ENCODE results near the gene DNAJC1.

Gene DNAJC1

GRCh38 chr10:22006379-22006884, 2.9 kb upstream of the DNAJC1 start:
- DNase-seq (ENCODE audit: low read depth in 2 of 2) = no peak

- DNase-seq (ENCODE audit: low read depth in 2 of 2) = no peak
Observed at GRCh38 chr10:22005763-22006162, 2.2 kb upstream of the DNAJC1 start.

- DNase-seq (ENCODE audit: low read depth in 2 of 2) = no peak
Observed at GRCh38 chr10:22003964-22004281, 393 bp upstream of the DNAJC1 start.

- DNase-seq (ENCODE audit: low read depth in 2 of 2) = no peak
Observed at GRCh38 chr10:22002591-22003176, 846 bp downstream of the DNAJC1 start.

- DNase-seq (ENCODE audit: low read depth in 2 of 2) = no peak
Observed at GRCh38 chr10:21995557-21995956, 8.0 kb downstream of the DNAJC1 start.

DNA sequence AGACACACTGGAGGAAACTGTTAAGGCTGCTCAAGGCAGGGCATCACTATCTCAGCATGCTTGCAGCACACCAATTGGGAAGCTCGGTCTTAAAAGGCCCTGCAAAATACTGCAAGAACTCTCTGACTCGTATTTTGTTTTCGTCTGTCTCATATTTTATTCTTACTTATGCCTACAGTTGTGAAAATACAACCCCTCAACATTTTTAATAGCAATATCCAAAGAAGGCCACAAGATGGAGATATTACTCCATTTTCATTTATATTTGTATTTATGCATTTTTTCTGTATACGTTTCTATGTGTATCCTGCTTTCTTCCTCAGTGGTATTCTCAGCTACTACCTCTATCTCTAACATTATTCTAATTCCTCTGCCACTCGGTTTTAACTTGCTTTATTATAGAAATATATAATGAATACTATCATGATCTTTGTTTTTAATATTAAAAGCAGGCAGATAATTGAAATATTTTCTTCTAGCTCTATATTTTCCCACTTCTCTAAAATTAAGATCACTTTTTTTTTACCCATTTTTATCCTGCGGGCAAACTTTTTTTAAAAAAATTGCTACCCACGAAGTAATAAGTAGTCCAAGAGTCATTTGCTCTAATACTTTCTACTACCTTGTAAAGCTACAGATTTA, 10.0 kb downstream of the DNAJC1 start:
- DNase-seq (ENCODE audit: low read depth in 2 of 2) = no peak

- no peak for DNase-seq (ENCODE audit: low read depth in 2 of 2)
Observed at GRCh38 chr10:21991785-21992184, 11.7 kb downstream of the DNAJC1 start.

DNA sequence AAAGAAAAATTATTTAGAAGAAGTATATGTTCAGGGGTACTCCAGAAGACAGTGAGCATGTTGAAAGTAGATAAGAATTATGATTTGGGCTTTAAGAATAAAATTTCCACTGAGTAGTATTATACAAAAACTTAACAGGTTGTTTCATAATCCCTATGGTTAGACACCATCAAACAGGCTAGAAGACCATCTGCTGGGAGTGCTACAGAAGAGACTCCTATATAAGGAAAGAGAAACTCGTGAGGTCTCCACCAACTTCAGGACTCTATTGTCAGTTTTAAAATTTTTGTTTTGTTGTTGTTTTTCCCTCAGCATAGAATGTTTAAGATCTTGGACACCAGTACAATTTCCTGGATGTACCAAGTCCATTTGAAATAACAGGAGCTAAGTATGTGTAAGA, 13.1 kb downstream of the DNAJC1 start:
- DNase-seq (ENCODE audit: low read depth in 2 of 2) = no peak

DNA sequence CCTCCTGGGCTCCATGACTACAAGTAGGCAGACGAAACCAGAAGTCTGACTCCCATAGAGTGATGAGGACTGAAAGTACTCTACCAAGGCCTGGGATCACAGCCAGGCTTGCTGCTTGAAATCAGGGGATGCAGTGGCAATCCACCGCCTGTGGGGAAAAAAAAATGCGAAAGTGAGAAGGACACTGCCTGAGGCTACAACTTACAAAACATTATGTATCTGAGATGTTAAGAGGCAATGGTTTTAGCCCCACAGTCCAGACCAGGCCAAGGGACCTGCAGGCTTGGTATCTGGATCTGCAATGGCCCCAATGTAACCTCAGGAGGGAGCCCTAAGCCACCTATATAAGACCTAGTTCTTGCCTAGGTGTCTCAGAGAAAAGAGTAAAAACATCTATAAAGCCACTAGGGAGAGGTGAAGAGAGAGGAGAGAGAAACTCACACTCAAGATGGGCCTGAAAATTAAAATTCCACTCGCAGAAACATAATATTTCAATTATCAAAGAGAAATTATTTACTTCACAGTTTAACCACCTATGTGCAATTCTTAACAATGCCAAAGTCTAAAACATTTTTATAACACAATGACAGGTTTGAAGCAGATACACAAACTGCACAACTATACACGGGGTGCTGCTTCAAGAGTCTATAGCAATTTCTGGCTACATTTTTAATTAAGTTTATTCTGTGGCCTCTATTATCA, 13.9 kb downstream of the DNAJC1 start:
- no peak for DNase-seq (ENCODE audit: low read depth in 2 of 2)

DNA sequence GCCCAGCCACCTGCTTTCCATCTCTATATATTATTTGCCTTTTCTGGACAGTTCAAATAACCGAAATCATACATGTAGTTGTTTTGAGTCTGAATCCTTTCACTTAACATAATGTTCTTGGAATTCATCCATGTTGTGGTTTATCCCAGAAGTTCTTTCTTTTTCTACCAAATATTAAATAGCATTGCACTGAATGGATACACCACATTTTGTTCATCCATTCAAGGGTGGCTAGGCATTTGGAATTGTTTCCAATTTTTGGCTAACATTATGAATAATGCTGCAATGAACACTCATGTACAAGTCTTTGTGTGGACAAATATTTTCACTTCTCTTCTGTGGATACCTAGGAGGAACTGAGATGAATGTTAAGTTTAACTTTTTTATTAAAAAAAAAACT, 18.0 kb downstream of the DNAJC1 start:
- DNase-seq (ENCODE audit: low read depth in 2 of 2) = no peak

- DNase-seq (ENCODE audit: low read depth in 2 of 2) = no peak
Observed at GRCh38 chr10:21981118-21981517, 22.4 kb downstream of the DNAJC1 start.

DNA sequence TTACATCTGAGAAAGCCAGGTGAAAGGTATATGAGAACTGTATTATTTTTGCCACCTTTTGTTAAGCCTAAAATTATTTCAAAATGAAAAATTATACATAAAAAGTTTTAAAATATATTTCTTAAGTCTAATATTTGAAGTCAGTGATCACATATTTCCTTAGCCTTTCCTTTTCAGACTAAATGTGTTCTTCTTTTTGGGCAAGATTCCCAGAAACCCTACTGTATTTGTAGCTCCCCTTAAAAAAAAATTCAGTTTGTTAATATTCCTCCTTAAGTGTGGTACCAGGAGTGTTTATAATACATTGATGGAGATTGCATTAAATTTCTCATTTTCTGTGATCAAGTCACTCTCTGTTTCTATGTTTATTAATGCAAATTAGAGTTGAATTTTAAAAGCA, 22.8 kb downstream of the DNAJC1 start:
- no peak for DNase-seq (ENCODE audit: low read depth in 2 of 2)

GRCh38 chr10:21978191-21978862, 25.2 kb downstream of the DNAJC1 start:
- no peak for DNase-seq (ENCODE audit: low read depth in 2 of 2)

DNA sequence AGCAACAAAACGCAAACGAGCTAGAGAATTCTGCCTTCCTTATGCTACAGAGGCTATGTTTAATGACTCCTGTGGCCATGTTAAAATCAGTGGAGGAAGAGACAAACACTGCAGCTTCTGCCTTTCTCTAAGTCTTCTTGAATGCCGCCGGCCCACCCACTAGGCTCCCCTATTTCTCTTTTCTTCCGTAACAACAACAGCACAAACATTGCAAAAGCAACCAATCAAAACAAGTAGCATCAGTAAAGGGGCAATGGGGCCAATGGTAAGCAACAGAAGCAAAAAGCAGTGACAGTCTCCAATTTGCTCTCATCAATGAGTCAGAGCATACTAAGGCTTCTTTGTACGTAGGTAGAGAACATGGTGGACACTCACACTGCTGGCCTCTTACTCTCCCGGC, 26.8 kb downstream of the DNAJC1 start:
- DNase-seq (ENCODE audit: low read depth in 2 of 2) = no peak

DNA sequence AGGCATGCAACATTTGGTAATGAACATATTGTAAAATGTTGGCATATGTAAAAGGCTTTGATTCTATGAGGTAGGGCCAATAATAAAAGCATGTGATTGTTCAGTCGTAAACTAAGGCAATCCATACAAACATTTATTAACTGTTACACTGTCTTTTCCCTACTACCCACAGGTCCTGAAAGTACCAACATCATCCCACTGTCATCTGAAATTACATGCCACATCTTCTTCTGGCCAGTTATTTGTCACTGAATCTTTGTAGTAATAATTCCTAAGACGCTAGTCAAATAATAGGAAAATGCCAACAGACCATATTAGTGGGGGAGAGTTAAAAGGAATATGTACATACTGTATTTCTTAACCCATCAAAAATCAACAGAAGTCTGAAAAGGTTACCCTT, 27.2 kb downstream of the DNAJC1 start:
- no peak for DNase-seq (ENCODE audit: low read depth in 2 of 2)

DNA sequence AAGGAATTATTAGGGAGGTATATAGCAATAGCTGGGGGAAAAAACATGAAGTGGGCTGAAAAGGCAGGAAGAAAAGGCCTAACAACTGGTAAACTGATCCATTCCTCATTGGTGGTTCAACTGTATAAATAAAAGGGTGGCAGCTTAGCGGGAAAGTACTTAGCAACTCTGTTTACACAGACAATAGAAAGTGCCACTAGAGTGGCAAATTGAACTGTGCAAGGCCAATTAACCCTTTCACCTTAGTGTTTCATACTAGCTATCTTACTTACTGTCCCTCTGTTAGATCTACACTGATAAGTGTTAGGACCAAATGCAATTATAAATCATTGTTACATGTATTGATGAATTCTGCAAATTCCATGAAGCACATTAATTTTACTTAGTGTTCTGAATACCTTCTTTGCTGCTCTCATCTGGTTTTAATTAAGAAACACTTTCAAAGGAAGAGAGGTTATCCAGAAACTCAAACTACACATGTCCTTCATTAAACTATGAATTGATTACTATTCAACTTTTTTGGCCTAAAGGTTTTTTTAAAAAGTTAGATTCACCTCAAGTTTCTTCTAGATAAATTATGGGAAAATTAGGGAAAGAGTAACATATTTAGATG, 28.0 kb downstream of the DNAJC1 start:
- DNase-seq (ENCODE audit: low read depth in 2 of 2) = no peak

DNA sequence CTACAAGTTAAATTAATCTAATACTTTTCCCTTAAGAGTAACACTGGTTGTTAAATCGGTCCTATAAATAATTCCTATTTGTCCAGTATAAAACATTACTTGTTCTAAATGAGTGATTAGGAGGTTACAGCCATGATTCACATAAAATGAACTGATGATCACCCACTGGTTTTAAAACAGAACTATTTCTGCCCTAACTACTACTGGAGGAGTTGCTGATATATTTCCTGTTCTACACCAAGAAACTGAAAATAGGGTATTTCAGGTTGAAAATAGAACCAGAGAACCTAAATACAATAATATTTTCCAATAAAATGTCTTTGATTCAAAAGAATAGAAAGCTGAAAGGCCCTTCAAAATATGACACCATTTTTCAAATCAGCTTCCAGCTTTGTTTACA, 30.9 kb downstream of the DNAJC1 start:
- no peak for DNase-seq (ENCODE audit: low read depth in 2 of 2)

- no peak for DNase-seq (ENCODE audit: low read depth in 2 of 2)
Observed at GRCh38 chr10:21969326-21970287, 33.9 kb downstream of the DNAJC1 start.

DNA sequence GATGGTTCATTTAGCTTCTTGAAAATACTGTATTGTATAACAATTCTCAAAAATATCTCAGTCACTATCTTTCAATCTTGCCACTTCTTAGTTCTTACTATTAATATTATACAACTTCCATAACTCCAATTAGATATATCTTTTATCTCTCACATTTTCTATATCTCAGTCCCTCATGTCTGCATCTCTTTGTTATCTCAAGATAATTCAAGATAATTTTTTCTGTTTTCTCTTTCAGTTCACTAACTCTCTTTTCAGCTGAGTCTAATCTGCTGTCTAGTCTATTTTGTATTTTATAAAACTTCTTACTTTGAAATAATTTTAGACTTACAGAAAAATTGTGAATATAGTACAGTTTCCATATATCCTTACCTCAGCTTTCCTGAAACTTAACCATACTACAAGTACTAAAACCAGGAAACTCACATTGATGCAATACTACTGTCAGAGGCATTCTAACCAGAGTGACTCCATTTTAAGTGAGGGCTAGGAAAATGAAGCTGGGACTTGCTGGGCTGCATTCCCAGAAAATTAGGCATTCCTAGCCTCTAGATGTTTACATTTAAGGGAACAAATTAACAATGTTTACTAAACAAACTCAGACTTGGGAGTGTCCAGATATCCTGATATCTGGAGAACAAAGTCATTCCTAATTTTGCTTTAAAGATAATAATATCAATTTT, 38.4 kb downstream of the DNAJC1 start:
- no peak for DNase-seq (ENCODE audit: low read depth in 2 of 2)

DNA sequence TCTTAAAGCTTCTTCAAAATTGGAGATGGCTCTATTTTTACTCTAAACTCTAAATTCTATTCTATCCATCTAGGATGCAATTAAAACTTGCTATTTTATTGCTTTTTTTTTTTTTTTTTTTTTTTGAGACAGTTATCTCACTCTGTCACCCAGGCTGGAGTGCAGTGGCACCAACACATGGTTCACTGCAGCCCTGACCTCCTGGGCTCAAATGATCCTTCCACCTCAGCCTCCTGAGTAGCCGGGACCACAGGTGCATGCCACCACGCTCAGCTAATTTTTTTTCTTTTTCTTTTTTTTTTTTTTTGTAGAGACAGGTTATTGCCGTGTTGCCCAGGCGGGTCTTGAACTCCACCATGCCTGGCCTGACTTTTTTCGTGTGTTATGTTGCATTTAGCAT, 41.2 kb downstream of the DNAJC1 start:
- DNase-seq (ENCODE audit: low read depth in 2 of 2) = no peak

GRCh38 chr10:21961847-21962246, 41.7 kb downstream of the DNAJC1 start:
- DNase-seq (ENCODE audit: low read depth in 2 of 2) = no peak
